Middle frontal gyrus (tissue), 1 donor: ENCODE measurements around the gene GTF2H4.

Source experiments
- DNase-seq: peaks from one replicate; pipeline ENCODE4 v3.0.0-alpha.2; 2015; ENCODE audit warnings: low spot score; ENCODE audit errors: extremely low spot score

GTF2H4 gene

DNA sequence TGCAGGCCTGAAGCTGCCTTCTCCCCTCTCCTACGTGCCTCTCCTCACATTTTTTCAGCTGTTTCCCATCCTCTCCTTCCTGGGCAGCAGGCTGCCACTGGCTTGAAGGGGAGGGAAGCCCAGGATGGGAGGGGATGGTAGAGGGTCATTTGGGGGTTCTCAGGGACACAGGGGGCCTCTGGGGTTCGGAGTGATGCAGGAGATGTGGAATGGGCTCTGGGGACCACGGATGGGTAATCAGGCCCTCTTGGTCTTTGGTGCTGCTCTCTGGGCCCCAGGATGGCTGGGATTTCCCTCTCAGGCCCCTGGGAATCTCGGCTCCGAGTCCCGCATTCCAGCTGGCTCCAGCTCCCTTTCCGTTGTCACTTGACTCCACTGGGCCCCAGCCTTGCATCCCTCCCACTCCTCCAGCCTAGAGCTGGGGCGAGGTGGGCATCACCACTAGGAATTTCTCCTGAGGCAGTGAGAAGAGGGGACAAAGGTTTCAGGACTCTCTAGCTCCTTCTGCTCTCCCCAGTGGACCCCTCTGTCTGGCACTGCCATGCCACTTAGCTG lies 25.7 kb upstream of the GTF2H4 start:
- no peak for DNase-seq

DNA sequence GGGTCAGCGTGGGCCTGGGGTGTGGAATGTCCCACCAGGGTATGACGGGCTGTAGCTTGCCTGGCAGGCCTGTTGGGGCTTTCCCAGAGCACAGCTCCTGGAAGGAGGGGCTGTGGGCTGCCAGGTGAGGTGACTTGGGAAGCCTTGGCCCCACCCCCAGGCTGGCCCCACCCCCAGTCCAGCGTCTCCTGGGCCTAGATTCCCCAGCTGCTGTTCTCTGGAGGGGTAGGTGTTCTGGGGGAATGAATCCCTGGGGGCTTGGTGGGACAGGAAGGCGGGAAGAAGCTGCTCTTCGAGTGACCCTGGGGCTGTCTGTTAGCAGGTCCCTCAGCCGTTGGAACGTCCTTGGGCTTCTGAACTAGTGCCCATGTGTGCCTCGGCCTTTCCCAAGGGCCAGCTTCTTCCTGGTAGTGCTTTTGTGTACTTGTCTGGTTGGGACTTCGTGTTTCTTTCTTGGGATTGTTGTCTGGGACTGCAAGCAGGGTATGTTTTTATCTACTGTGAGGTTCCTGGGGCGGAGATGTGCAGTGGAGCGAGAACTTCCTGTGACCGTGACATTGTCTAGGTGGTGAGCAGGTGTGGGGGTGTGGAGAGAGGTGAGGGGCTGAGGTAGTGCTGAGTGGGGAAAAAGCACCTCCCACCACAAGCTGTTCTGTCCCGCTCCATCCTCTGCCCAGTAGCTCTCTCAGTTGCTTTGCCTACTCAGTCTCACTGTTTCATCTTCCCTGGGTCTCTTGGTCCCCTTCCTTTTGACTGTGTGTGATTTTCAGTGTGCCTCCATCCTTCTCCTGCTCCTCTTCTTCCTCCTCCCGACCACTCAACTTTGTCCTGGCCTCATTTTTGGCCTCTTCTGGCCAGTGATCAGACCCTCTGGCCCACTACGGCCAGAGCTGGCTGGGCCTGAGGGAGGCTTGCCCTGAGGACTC lies 25.0 kb upstream of the GTF2H4 start:
- DNase-seq, result no peak

- DNase-seq, result peak; percentile 73
These were observed 24.1 kb upstream of the GTF2H4 start, which contains the start of gene DDR1 for GRCh38 chr6:30883685-30884520. Gene DDR1, plus strand, starts transcription at chr6:30884519. Its CDS starts 4,211 bp downstream, at chr6:30888730.

DNA sequence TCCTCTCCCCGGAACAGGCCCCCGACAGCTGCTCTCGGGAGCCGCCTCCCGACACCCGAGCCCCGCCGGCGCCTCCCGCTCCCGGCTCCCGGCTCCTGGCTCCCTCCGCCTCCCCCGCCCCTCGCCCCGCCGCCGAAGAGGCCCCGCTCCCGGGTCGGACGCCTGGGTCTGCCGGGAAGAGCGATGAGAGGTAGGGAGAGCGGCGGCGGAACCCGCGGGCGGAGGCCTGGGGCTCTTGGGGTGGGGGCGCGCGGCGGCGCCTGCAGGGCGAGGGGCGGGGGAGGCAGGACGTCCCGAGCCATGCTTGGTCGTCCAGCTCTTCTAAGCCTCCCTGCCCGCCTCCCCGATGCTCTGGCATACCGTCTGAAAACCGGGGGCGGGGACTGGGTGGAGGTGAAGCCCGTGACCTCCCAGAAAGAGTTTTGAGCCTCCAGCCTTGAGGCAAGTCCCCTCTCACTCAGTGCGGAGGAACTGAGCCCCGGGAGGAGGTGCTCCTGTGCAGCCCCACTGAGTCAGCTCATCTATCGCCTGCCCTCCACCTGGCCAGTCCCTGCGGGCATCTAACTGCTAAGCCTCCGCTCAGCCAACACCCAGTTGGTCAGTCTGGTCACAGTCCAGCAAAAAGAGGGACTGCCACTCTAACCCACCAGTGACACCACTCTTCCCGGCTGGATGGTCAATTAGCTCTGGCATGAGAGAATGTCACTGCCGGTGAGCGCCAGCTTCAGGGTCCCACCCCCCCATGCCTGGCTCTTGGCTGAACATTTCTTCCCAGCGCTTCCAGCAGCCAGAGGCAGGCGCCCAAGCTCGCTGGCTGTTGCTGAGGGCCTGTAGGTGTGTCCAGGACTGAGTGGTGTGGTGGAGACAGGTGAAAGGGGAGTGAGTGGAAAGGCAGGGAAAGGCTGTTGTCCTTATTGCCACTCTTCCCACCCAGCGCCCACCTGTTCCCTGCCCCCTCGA lies 23.2 kb upstream of the GTF2H4 start:
- DNase-seq, result no peak

DNA sequence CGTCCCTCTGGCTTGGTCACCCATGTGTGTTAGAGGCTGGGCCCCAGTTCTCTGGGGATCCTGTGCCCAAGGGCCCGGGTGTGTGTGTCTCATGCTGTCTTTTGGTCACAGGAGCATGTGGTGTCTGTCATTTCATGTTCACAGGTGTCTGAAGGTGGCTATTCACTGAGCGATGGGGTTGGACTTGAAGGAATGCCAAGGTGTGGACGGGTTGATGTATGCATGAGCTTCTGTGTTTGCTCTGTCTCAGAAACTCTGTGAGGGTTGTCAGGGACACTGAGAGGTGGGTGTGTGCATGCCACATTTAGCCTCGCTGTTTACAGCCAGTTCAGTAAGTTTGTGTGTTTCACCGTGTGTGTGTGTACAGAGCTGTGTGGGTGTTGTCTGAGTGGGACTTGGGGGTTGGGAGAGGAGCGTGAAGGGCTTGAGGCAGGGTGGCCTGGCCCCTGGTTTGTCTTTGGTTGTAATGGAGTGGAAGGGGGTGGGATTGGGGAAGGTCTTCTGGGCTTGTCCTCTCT lies 22.5 kb upstream of the GTF2H4 start:
- DNase-seq, result peak; percentile 16

DNA sequence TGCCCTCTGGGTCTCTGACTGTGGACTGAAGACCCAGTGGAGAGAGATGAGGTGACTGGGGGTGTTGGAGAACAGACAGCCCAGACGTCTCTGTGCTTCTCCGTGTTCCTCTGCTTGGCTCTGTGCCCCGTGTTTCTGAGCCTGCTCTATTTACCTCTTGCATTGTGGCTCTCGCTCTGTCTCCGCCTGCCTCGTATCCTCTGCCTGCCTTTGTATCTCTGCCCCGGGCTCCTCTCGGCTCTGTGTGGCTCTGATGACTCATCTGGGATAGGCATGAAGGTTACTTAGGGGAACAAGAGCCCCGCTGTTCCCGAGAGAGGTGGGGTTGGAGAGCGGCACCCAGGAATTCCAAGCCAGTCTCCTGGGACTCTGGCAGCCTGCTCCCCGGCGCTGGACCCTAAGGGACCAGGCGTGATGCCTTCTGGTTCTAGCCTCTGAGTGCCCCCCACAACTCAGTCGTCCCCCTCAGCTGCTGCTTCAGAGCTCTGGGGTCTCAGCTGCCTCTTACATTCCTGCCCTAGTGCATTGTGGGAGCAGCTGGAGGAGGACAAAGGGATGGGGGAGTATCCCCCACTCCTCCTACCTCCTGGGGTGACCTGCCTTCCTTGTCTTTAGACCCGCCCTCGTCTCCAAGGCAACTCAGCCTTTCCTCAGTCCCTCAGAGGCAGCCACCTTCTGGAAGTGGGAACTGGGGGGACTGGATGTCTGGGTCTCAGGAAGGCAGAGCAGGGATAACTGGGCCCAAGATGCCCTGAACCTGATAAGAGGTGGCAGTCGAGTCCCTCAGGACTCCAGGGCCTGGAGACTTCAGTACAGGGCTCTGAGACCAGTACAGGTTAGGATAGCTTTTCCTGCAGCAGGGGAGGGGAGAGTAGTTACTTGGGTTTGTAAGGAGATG lies 21.8 kb upstream of the GTF2H4 start:
- no peak for DNase-seq

GRCh38 chr6:30886897-30887255 lies 21.1 kb upstream of the GTF2H4 start:
- DNase-seq, result no peak

DNA sequence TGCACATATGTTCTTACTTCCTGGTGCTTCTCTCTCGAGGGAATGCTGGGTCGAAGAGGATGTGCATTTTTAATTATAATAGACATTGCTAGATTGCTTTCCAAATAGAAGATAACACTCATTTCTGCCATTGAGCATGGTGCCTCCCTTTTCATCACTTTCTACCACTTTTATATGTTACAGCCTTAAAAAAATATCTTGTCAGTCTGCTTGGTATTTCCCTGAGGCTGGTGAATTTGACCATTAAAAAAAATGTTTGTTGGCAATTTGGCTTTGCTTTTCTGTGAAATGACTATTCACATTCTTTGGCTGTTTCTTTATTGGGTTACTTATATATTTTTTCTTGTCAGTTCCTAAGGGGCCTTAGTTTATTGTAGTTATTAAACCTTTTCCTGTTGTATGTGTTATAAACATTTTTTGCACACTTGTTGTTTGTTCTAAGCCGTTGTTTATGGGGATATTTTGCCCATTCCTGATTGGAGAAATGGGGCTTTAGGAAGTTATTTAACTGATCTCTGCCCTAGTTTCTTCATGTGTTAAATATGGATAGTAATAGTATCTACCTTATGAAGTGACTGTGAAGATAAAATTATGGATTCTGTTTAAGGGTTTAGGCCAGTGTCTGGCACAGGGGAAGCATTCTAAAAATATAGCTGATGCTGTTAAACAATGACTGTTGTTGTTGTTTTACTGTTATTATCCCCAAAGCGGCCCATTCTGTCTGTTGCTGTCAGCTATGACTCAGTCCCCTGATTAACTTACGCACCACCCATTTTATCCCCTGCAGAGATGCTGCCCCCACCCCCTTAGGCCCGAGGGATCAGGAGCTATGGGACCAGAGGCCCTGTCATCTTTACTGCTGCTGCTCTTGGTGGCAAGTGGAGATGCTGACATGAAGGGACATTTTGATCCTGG lies 19.8 kb upstream of the GTF2H4 start:
- DNase-seq, result no peak

- DNase-seq, result no peak
These were observed 19.1 kb upstream of the GTF2H4 start for GRCh38 chr6:30888816-30889495.

- no peak for DNase-seq
These were observed 18.5 kb upstream of the GTF2H4 start for GRCh38 chr6:30889496-30889885.

- peak; percentile 21 for DNase-seq
These were observed 17.9 kb upstream of the GTF2H4 start for GRCh38 chr6:30889921-30890645.

DNA sequence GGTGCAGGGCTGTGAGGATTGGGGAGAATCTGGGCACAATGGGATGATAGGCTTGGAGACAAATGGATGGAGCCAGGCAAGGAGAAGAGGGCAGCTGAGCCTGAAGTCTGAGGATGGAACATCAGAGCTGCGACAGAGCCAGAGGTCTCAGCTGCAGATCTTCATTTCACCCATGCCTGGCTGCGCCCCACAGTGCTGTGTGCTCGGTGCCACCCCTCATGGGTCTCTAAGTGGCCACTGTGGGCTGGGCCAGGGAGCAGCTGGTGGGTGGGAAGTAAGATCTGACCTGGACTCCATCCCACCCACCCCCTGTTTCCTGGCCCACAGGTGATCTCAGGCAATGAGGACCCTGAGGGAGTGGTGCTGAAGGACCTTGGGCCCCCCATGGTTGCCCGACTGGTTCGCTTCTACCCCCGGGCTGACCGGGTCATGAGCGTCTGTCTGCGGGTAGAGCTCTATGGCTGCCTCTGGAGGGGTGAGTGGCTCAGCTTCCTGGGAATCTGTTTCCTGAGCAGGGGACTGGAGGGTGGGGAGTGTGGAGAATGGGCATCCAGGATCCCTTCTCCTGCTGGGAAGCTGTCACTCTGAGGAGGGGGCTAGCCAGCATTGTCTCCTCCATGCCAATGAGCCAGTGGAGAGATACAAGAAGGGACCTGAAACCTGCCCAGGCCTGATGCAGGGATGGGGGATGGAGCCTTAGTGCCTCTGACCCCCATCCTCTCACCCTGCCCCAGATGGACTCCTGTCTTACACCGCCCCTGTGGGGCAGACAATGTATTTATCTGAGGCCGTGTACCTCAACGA lies 17.2 kb upstream of the GTF2H4 start:
- no peak for DNase-seq

GRCh38 chr6:30891450-30891723 lies 16.6 kb upstream of the GTF2H4 start:
- DNase-seq, result no peak

DNA sequence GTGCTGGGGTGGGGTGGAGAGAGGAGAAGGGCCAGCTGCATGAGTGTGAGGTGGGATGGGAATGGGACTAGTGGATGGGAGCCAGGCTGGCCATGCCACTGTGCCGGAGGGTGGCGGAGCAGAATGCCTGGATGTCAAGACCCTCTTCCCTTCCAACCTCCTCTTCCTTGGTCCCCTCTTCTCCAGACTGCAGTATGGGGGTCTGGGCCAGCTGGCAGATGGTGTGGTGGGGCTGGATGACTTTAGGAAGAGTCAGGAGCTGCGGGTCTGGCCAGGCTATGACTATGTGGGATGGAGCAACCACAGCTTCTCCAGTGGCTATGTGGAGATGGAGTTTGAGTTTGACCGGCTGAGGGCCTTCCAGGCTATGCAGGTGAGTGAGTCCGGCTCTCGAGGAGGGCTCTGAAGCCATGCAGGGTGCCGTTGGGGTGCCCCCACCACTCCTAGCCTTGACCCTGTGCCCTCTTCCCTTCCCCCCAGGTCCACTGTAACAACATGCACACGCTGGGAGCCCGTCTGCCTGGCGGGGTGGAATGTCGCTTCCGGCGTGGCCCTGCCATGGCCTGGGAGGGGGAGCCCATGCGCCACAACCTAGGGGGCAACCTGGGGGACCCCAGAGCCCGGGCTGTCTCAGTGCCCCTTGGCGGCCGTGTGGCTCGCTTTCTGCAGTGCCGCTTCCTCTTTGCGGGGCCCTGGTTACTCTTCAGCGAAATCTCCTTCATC lies 16.0 kb upstream of the GTF2H4 start:
- DNase-seq, result no peak

GRCh38 chr6:30893001-30893591 lies 14.9 kb upstream of the GTF2H4 start:
- no peak for DNase-seq

GRCh38 chr6:30893666-30894065 lies 14.3 kb upstream of the GTF2H4 start:
- no peak for DNase-seq
